Erythroblast (primary cell): Measurements from ENCODE around the gene DUSP16.

Experiments
- GATA1 ChIP-seq: IDR thresholded peaks from 2 replicates; pipeline ENCODE4 v1.6.1; 2011; ENCODE audit warnings: low read depth, mild to moderate bottlenecking, control low read depth, low read length, moderate library complexity
- POLR2A ChIP-seq: IDR thresholded peaks from 2 replicates; pipeline ENCODE4 v1.6.1; 2011; ENCODE audit warnings: mild to moderate bottlenecking, low read length

DNA sequence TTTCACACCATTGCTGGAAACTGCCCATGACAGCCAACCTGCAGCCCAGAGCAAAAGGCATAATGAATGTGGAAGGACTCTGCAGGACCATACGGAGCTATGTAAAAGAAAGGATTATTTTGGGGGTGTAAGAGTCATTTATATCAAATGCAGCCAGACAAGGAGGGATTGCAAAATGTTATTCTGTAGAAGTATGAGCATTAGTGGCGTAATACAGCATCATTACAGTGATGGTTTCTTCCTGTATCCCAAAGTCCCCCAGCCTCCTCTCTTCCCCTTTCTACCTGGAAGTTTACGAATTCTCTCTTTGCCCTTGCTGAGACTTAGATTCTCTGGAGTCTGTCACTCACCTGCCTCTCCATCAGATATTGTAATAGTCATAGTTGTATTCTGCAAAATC lies 115.9 kb downstream of the DUSP16 start:
- TF ChIP-seq POLR2A (no peak), GATA1 (no peak)
